T-helper 1 cell treated with Interleukin-12 subunit alpha and Interleukin-12 subunit beta and Interleukin-4 antibody, amounts not matched to agents 30 ng/mL and 1 ng/mL, for 36 hours (primary cell): ENCODE measurements around the gene FABP7. TPM values are rescaled to one million over a fixed set of nuclear protein-coding genes. Genes with fewer than 3 reads are reported as not detected.

Experiments
- intact Hi-C: fragments of 100-400 bp; cut with micrococcal nuclease; formaldehyde crosslinking; loops from one replicate; pipeline ENCODE4 v1.15.1; 2024
- total RNA-seq: library from RNA; stranded (reverse); gene quantifications from 2 replicates; pipeline ENCODE4 v1.2.3, GENCODE V29; 2022

Gene FABP7
- total RNA-seq, 1 donor from 2014 or later, result not detected

DNA sequence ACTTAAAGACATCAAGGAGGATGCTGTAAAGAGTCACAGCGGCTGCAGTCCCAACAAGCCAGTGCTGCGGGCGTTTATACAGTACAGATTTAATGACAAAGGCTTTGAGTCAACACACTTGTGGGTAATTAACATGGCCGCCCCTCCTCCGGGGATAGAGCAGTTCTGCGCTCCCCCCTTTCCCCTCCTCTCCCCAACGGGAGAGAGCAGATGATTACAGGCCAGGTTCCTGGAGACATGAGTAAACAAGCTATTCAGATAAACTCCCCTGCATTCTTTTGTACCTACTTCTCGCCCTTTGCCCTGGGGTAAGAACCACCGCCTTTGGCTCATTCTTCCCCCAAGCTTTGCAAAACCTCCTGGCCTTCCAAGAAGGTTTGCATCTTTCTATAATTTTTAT, 23.6 kb upstream of the FABP7 start:
- intact Hi-C loops, result loop anchor here (10.0 kb wide), 1 partner anchor 361 kb away; the partner anchor contains the start of gene HSF2

DNA sequence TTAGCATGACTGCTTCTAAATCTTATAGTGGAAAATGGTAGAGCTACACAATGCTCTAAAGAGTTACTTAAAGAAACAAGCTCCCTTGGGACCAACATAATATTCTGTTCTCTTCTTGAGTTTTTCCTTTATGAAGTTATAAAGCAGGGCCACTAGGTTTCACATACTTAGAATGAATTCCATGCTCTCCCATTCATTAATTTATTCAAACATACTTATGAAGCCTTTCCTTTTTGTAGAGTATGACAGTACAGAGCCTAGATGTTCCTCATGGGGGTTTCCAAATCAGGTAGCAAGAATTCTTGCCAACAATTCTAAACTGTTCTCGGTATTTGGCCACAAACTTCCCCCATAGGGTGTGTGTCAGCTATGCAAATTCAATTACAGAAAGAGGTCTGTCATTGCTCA, 20.6 kb upstream of the FABP7 start:
- intact Hi-C loops, result loop anchor here (1.0 to 10.0 kb wide), 3 partner anchors 8 to 364 kb away; partner anchors contain the start of gene HSF2

DNA sequence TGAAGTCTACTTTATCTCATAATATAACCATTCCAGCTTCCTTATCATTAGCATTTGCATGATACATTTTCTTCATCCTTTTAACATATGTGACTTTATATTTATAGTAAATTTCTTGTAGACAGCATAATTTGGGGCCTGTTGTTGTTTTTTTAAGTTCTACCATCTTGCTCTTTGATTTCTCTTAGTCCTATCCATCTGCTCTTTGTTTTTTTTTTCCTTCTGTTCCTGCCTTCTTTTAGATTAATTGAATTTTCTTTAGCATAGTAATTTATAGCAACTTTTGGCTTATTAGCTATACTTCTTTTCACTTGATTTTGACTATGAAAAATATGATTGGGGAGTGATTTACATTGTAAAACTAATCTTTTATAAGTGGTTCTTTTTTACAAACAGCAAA, 19.2 kb upstream of the FABP7 start:
- intact Hi-C loops, result no loop called here

DNA sequence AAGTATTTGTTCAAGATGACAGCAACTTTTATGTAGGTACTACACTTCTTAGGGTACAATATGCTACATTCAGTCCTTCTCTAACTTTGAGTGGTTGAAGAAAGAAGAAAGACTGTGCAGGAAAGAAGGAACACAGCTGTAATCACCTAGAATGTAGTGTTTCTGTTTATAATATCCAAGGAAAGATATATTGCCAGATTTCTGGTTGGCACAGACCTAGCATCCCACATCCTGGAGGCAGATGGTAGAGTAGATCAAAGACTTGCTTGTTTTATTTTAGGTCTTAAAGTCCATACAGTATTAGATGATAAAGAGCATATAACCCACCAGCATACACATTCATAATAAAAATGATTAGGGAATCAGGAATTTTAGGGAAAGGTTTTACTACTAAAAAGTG, 13.3 kb upstream of the FABP7 start:
- intact Hi-C loops, result no loop called here

DNA sequence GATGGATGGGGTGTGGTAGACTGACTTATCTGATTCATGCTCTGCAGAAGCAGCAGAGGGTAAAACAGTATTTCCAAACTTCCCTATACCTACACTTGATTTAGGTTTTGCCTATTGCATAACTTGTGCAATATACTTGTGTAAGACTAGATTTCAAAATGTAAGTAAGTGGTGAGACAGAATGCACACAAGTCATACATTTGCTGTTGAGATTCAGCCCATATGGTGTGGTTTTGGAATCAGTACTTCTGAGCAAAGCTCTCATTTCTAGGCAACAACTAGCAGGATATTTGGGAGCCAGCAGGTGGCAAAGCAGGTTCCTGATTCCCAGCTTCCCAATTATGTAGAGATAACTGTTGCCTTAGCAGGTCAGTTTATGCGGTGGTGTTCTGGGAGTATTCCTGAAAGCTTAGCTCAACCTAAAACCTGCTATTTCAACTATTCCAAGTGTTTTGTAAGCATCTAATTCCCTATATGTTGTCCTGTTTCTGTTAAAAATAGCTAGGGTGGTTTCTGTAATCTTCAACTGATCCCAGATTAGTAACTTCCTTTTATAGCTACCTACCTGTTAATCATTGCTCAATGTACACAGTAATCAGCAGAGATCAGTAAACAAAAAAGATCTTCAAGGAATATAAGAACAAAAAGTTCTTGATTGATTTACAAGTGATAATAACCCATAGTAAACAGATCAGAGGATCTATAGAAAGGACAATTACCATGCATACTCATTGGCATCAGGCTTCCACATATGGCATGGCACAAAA, 8.5 kb upstream of the FABP7 start:
- intact Hi-C loops, result no loop called here

DNA sequence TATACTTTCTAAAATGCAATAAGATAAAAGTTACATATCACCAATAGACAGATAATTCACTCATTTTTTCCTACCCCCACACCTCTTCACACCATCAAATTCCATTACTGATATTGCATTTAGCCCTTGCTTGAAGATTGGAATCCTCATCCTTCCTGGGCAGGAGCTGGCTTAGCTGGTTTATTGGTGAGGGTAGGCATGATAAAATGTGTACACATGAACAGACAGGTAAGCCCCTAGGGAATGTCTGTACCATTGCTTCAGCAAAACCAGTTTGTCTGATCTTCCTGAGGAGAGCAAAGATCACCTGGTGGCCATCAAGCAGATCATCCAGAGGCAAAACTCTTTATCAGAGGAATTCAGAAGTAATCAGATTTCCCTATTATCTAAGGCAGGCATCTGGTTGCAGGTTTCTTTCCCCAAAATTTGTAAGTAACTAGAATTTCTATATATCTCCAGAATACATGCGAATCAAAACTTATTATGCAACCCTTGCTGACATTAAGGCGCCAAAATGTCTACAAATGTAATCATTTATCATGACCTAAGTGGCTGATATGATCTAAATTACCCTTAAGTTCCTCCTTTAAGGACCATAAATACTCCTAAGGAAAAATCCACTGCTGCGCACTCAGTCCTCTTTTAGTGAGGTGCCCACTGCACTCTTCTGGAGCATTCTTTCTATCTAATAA, 6.6 kb upstream of the FABP7 start:
- intact Hi-C loops, result no loop called here

DNA sequence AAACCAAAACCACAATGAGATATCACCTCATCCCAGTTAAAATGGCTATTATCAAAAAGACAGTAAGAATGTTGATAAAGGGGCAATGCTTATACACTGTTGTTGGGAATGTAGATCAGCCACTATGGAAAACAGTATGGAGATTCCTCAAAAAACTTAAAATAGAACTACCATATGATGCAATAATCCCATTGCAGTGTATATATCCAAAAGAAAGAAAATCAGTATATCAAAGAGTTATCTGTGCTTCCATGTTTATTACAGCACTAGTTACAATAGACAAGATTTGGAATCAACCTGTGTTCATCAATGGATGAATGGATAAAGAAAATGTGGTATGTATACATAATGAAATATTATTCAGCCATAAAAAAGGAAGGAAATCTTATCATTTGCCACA, 3.5 kb upstream of the FABP7 start:
- intact Hi-C loops, result no loop called here

DNA sequence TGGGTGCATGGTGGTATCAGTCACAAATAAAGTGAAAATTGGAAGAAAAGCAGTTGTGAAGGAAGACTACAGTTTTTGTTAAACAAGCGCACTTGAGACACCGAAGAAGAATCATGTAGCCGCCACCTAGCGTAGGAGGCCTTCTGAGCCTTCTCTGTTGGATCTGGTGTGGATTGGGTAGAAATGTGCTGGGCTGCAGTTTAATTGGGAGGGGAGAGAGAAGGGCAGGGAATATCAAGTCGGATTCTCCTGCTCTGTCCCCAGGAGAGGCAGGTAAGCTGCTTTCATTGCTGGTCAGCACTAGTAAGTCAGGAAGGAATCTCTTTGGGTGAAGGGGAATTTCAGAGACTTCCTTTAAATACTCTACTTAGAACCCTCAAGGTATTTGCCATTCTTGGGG, 1.2 kb upstream of the FABP7 start:
- intact Hi-C loops, result no loop called here

DNA sequence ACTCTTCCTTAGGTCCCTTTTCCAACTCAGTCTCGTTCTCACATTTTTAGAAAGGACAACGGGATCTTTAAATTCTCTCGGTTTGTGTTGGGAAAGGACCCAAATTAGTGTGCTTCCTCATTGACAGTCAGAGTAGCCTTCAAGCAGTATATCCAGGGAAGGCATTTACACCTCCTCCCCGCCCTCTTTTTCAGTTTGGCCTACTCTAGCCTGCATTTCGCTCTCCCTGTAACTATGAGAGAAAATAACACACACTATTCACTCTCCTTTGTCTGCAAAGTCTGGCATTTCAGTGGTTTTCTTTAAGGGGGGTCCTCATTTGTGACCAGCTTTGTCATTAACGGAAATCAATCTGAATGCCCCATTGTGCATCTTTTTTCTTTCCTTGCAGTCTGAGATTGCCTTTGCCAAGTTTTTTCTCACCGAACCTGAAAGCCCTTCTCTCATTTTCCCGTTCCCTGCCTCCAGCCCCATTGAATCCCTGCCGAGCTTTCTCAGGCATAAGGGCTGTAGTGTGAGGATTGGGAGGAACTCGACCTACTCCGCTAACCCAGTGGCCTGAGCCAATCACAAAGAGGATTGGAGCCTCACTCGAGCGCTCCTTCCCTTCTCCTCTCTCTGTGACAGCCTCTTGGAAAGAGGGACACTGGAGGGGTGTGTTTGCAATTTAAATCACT, 393 bp upstream of the FABP7 start:
- intact Hi-C loops, result no loop called here

DNA sequence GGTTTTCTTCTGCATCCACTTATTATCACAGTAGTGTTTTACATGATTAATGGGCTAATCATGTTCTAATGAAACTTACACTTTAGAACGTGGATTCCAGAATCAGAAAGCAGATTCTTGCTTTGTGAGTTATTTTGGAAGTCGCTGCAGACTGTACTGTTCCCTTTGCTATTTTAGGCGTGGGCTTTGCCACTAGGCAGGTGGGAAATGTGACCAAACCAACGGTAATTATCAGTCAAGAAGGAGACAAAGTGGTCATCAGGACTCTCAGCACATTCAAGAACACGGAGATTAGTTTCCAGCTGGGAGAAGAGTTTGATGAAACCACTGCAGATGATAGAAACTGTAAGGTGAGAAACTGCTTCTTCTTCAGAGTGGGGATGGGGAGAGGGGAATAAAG, 598 bp downstream of the FABP7 start:
- intact Hi-C loops, result no loop called here

DNA sequence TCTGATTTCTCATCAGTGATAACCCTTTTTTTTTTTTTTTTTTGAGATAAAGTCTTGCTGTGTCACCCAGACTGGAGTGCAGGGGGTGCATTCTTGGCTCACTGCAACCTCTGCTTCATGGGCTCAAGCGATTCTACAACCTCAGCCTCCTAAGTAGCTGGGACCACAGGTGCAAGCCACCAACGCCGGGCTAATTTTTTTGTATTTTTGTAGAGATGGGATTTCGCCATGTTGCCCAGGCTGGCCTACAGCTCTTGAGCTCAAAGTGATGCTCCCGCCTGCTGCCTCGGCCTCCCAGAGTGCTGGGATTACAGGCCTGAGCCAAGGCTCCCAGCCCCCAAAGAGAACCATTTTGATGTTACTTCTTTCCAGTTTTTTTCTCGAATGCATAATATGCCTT, 2.2 kb downstream of the FABP7 start:
- intact Hi-C loops, result no loop called here

DNA sequence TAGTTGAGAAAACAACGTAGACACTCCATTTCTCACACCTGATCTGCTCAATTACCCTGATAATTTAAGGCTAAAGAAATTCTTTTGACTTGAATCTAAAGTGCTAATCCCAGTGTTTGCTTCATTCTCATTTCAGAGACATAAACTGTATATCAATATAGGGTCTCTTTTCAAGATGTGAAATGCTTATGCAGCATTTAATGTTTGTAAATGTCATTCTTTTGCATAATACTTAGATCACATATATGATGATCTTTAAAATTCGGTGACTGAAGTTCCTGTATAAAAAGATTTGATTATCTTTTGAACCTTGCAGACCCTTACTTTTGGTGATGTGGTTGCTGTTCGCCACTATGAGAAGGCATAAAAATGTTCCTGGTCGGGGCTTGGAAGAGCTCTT, 3.9 kb downstream of the FABP7 start:
- intact Hi-C loops, result no loop called here

DNA sequence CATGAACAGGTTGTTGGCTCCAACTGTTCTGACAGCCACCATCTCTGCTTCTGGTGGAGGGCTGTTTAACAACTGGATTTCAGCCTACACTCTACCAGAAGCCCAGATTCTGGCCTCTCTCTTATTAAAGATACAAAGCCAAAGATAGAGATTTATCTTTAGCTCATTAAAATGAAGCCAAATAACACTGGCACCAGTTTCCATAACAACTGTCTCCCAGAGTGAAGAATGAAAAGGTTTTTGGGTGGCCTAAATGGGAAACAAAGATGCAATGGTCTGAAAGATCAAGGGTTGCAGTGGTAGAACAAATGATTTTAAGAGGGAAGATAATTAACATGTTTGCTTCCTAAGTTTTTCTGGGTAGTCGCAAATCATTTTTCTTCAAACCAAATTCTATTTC, 6.4 kb downstream of the FABP7 start:
- intact Hi-C loops, result no loop called here

DNA sequence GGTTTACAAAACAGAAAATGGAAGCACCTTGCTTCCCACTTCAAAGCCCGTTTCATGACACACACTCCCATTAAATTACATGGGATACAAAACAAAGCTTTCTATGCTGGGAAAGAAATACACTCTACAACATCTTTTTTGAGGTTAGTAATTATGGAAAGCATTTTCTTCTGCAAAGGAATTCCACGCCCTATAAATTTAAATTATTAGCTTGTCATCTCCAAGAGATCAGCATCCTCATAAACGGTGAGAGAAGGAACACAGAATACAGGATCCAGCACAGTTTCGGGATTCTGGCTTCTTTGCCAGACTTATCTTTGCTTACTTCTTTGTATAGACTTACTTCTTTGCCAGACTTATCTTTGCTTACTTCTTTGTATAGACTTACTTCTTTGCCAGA, 8.2 kb downstream of the FABP7 start:
- intact Hi-C loops, result loop anchor here (2.0 kb wide), 1 partner anchor 37 kb away; no protein-coding TSS in a partner anchor

DNA sequence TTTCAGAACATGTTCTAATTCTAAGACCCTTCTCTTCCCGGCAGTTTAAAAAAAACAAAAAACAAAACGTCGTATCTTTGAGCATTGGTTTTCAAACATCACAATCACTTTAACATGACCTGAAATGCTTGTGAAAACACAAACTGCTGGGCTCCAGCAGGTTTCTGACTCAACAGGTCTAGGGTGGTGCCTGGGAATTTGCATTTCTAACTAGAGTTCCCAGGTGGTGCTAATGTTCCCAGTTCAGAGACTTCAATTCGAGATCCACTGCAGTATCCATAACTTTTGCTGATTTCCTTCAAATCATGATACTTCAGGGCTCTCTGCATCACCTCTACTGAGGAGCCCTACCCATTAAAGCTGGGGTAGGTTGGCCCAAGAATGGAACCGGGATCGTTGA, 8.7 kb downstream of the FABP7 start:
- intact Hi-C loops, result loop anchor here (2.0 kb wide), 1 partner anchor 37 kb away; no protein-coding TSS in a partner anchor

DNA sequence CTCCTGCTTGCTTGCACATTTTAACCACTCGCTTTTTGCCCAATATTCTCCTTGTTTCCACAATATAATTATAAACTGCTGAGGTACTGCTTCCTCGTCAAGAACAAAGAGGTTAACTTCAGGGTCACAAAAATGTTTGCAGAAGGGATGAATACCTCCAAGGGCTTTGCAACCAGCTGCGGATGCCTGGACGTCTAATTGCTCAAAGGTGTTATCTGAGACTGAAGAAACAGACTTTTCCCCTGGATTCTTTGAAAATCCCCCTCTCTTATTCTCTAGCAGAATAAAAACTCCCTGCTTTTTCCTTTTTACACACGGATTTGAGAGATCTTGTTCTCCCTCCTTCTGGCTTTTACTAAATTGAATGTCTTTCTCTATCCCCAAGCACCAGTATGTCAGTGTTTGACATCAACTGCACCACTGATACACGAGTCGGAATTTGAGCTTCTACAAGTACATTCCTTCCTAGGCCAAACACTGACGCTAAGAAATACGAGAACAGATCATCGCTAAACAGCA, 9.2 kb downstream of the FABP7 start:
- intact Hi-C loops, result loop anchor here (1.0 to 2.0 kb wide), 2 partner anchors 38 to 51 kb away; no protein-coding TSS in a partner anchor

DNA sequence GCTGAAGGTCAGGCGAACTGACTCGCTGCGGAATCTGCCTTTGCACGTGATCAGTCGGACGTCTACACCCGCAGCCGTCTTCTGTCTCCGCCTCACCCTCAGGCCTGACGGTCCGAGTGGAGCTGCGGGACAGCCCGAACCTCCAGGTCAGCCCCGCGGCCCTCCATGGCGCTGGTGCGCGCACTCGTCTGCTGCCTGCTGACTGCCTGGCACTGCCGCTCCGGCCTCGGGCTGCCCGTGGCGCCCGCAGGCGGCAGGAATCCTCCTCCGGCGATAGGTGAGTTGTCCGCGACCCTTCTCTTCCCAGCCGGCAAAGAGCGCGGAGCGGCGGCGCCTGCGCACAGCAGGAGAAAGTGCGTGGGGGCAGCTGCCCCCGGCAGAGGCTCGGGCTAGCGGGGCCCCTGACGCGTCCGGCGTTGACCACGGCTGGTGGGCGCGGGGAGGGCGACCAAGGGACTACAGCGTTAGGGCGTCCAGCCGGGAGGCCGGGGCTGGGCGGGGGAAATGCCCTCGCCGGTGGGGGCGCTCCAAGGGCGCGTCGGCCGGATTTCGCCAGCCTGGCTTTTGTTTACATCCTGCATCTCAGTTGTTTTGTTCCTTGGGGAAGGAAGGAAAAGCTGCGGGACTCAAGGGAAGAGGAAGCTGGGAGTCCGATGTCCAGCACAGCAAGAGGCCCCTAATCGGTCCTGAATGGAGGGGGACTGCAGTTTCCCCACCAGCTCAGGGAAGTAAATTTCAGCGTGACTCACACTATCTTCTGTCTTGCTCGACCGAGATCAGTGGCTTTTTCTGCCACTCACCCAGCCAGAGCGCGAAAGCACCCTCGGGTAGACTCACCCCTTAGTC, 9.9 kb downstream of the FABP7 start, which contains the start of gene SMPDL3A:
Gene SMPDL3A, plus strand, starts transcription at position 77 of the 846 bp plus-strand sequence. Its CDS starts 89 bp downstream, at position 166.
- intact Hi-C loops, result loop anchor here (1.0 to 2.0 kb wide), 3 partner anchors 31 to 50 kb away; no protein-coding TSS in a partner anchor

DNA sequence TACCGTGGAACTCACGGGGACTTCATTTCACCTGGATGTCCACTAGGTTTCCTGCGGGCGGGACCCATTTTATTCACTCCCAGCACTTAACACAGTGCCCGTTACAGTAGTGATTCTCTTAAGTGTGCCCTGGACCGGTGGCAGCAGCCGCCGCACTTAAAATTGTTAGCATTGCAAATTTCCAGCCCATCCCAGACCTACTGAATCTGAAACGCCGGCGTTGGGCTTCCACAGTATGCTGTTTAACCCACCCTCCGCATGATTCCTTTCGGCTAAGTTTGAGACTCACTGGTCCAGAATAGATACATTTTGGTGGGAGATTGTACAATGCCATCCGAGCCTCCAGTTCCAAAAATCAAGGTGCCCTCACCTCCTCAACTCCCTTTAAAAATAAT, 10.5 kb downstream of the FABP7 start:
- intact Hi-C loops, result loop anchor here (2.0 kb wide), 1 partner anchor 31 kb away; no protein-coding TSS in a partner anchor

DNA sequence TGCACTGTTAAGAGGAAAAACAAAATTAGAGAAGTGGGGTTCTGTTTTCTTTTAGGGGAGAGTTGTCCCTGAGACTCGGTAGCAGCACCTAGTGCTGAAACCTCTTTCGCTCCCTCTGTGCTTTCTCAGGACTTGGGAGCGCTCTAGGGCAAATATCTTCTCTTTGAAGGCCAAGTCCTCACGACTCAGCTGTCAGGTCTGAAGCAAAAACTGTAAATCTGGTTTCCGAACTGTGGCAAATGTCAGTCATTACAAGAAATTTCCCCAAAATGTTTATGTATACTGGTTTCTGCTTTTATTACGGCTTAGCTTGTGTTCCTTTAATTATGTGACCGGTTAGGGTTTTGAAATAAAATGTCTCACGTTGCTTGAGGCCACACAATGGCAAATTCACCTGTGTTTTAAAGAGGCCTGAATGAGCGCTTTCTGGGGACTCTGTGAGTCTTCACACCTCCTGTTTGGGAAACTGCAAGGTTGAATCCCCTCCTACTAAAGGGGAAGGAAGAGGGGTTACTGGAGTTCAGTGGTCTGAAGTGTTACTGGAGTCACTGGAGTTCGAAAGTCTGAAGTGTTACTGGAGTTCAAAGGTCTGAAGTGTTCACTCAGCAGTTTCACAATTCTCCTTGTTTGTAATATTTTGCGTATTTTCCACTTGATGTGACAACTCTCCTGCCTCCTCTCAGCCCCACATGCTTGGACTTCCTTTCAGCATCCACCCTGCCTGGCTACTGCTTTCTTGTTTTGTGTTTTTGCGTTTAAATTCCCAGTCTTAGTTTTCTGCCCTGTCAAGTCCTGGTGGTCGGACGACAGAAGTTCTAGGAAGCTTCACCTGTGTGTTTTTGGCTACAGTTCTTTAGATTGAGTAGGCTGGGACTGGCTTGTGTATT, 11.2 kb downstream of the FABP7 start:
- intact Hi-C loops, result loop anchor here (2.0 kb wide), 1 partner anchor 32 kb away; no protein-coding TSS in a partner anchor
